Measurements from ENCODE around the gene GLRX3.

The GLRX3 gene

DNA sequence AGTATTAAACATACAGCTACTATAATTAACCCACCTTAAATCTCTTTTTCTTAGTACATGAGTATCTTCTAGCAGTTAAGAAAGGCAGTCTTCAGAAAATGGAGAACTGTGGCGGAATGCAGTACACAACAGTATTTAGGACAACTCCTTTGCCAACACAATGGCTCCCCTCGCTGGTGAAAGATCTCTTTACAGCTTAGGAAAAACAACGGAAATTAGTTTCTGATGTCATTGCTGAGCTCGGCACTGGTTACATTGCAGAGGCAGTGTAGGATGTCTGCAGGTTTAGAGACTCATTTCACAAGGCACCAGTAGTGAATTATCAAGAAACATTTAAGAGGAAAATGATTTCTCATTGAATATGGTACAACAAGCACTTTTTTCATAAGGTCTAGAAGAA lies 43.4 kb downstream of the GLRX3 start:
- no peaks in the 10 kb centered on the region for H3K27me3 ChIP-seq (ENCODE audit: control insufficient read depth, insufficient read depth, low read length)
- H3K27ac ChIP-seq (ENCODE audit: low read depth, low read length), result no peak overlapping the region
- no peak overlapping the region for H3K4me3 ChIP-seq (ENCODE audit: low read length)
- no peak overlapping the region for H3K9ac ChIP-seq (ENCODE audit: low read length)
- H3K36me3 ChIP-seq (ENCODE audit: control insufficient read depth, insufficient read depth, low read length), result peaks cover 20% of the 10 kb centered on the region
- peaks cover 4% of the 10 kb centered on the region for H3K4me1 ChIP-seq (ENCODE audit: control insufficient read depth, insufficient read depth, low read length)

DNA sequence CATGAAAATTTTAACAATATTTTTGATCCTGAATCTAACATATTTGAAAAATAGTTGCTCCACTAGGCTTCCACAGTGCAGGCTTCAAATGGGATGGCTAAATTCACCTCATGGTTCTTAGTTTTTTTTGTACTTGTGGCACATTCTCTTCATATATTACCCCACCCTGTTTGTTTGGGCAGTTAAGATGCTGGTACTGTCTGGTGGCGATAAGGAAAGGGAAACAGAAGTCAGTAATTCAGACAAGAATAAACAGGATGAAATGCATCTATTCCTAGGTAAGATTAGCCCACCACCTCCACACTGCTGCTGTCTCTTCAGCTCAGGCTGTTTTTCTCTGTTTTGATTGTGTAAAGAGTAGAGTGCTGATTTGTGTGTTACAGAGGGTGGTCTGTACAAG lies 44.2 kb downstream of the GLRX3 start:
- Histone ChIP-seq H3K4me3 (ENCODE audit: low read length) (no peak overlapping the region), H3K9ac (ENCODE audit: low read length) (no peak overlapping the region), H3K27me3 (ENCODE audit: control insufficient read depth, insufficient read depth, low read length) (no peaks in the 10 kb centered on the region), H3K27ac (ENCODE audit: low read depth, low read length) (no peak overlapping the region), H3K4me1 (ENCODE audit: control insufficient read depth, insufficient read depth, low read length) (peaks cover 4% of the 10 kb centered on the region), H3K36me3 (ENCODE audit: control insufficient read depth, insufficient read depth, low read length) (peaks cover 16% of the 10 kb centered on the region)

DNA sequence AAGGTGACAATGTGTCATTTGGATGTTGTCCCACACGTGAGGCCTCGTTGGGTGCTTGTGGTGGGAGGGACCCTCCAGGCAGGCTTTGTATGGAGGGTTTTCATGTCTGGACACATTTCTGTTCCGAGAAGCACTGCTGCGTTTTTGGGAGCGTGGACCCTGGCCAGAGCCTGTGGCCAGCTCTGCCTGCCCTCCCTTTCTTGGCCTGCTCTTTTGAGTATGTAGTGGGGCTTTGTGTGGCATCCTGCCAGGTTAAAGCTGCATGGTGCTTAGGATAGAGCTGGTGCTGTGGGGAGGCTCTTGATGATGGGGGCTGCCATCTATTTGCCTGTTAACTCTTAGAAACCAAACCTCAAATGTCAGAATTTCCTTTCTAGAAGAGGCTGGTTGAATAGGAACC lies 45.7 kb downstream of the GLRX3 start:
- Histone ChIP-seq H3K9ac (ENCODE audit: low read length) (no peak overlapping the region), H3K27ac (ENCODE audit: low read depth, low read length) (no peak overlapping the region), H3K4me3 (ENCODE audit: low read length) (no peak overlapping the region), H3K36me3 (ENCODE audit: control insufficient read depth, insufficient read depth, low read length) (peaks cover 16% of the 10 kb centered on the region), H3K4me1 (ENCODE audit: control insufficient read depth, insufficient read depth, low read length) (peaks cover 4% of the 10 kb centered on the region), H3K27me3 (ENCODE audit: control insufficient read depth, insufficient read depth, low read length) (no peaks in the 10 kb centered on the region)

DNA sequence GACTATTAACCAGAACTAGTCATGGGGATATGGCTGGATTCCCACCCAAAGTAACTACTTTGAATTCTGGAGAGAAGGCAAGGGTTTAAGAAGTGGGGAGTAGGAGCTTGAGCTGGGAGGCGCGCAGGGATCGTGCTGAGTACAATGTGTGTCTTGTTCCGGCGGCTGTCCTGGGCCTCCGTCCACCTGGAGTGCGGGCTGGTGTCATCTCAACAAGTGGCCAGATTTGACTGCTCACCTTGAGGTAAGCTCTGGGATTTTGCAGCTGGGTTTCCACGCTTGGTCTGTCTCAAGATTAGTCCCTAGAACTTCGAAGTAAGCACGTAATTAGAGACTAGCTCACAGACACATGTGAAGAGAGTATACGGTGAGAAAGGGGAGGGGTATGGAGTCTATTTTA lies 49.4 kb downstream of the GLRX3 start:
- Histone ChIP-seq H3K27ac (ENCODE audit: low read depth, low read length) (no peak overlapping the region), H3K9ac (ENCODE audit: low read length) (no peak overlapping the region), H3K4me3 (ENCODE audit: low read length) (no peak overlapping the region), H3K36me3 (ENCODE audit: control insufficient read depth, insufficient read depth, low read length) (peaks cover 13% of the 10 kb centered on the region), H3K27me3 (ENCODE audit: control insufficient read depth, insufficient read depth, low read length) (no peaks in the 10 kb centered on the region), H3K4me1 (ENCODE audit: control insufficient read depth, insufficient read depth, low read length) (no peaks in the 10 kb centered on the region)

DNA sequence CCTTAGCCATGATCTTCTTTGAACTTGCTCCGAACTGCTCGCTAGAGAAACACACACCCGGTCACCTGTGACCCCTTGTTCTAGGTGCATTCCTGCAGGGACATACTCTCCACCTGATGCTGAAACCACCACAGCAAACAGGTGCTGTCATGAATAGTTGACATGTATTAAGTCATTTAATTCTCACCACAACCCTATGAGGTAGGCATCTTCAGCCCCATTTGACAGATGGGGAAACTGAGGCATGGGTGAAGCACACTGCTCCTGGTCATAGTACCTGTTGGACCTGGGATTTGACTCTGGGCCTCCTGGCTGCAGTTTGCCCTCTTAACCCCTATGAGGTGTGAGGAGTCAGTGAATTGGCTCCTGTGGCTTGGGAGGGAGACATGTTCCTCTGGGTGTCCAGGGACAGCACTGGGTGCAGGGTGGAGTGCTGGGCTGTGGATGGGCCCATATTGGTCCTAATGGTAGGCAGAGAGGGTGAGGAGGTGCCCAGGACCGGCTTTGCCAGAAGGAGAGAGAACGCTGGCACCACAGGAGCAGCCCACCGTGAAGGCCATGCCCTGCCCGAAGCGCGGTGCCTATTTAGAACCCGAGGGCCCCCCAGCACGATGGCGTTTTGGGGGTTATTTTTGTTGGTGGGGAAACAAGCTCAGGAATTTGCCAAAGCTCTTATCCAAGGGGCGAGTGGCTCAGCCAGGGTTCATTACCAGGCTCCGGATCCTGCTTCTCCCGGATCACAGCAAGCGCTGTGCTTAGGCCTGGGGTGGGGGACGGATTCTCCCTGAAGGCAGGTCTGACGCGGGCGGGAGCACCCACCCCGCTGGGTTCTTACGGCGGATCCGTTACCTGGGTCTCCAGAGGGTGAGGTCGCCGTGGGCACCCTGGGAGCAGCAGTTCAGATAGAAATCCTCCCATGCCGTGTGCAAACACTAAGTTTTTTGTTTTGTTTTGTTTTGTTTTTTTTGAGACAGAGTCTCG lies 52.3 kb downstream of the GLRX3 start:
- Histone ChIP-seq H3K4me1 (ENCODE audit: control insufficient read depth, insufficient read depth, low read length) (no peaks in the 10 kb centered on the region), H3K36me3 (ENCODE audit: control insufficient read depth, insufficient read depth, low read length) (peaks cover 8% of the 10 kb centered on the region), H3K27ac (ENCODE audit: low read depth, low read length) (no peak overlapping the region), H3K27me3 (ENCODE audit: control insufficient read depth, insufficient read depth, low read length) (peaks cover 2% of the 10 kb centered on the region), H3K9ac (ENCODE audit: low read length) (no peak overlapping the region), H3K4me3 (ENCODE audit: low read length) (no peak overlapping the region)

DNA sequence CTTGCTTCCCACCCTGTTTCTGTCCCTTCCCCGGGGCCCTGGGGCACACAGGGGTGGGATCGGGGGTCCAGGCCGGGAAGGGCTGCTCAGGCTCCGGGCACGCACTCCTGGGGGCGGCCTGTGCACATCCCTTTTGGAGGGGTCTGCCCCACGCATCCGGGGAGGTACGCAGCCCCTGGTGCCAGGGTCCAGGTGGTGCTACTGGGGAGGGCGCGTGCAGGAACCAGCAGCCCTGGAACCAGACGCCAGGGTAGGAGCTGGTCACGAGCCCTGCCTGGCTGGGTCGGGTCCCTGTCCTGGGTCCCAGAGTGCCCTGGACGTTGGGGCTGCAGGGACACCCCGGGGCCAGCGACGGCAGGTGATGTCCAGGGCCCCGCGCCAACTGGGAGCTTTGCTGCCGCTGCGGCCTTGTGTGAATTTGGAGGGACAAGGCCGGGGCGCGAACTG lies 53.4 kb downstream of the GLRX3 start:
- Histone ChIP-seq H3K9ac (ENCODE audit: low read length) (no peak overlapping the region), H3K4me1 (ENCODE audit: control insufficient read depth, insufficient read depth, low read length) (no peaks in the 10 kb centered on the region), H3K36me3 (ENCODE audit: control insufficient read depth, insufficient read depth, low read length) (peaks cover 3% of the 10 kb centered on the region), H3K27me3 (ENCODE audit: control insufficient read depth, insufficient read depth, low read length) (peaks cover 2% of the 10 kb centered on the region), H3K27ac (ENCODE audit: low read depth, low read length) (no peak overlapping the region), H3K4me3 (ENCODE audit: low read length) (no peak overlapping the region)

DNA sequence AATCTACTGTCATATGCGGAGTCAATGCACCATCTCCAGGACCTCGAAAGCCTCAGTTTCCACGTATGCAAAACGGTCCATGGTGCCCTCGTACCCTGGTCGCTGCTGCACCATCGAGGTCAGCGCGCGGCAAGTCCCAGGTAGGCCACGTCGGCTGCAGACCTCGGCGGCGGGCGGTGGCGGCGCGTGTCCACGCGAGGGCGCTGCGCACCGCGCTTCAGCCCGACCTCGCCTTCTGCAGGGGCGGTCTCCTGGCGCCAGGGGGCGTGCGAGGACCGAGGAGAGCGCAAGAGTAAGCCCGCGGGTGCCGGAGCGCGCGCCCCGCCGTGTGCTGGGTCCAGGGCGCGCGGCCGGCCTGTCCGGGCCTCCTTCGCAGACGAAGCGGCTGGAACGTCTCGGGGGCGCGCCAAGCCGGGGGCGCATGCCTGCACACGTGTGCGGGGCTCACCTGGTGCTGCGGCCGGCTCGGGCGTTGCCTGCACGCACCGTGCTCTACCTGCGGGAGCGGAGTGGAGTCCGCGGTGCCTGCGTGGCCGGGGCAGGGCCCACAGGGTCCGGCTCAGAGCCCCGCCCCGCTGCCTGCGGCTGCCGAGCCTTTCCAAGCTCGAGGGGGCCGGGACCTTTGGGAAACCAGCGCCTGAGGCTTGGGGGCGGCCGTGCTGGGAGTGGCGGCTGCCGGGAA lies 54.0 kb downstream of the GLRX3 start:
- Histone ChIP-seq H3K27me3 (ENCODE audit: control insufficient read depth, insufficient read depth, low read length) (peaks cover 2% of the 10 kb centered on the region), H3K4me3 (ENCODE audit: low read length) (peak overlapping the region; percentile 73), H3K4me1 (ENCODE audit: control insufficient read depth, insufficient read depth, low read length) (no peaks in the 10 kb centered on the region), H3K9ac (ENCODE audit: low read length) (no peak overlapping the region), H3K36me3 (ENCODE audit: control insufficient read depth, insufficient read depth, low read length) (peaks cover 3% of the 10 kb centered on the region), H3K27ac (ENCODE audit: low read depth, low read length) (no peak overlapping the region)

DNA sequence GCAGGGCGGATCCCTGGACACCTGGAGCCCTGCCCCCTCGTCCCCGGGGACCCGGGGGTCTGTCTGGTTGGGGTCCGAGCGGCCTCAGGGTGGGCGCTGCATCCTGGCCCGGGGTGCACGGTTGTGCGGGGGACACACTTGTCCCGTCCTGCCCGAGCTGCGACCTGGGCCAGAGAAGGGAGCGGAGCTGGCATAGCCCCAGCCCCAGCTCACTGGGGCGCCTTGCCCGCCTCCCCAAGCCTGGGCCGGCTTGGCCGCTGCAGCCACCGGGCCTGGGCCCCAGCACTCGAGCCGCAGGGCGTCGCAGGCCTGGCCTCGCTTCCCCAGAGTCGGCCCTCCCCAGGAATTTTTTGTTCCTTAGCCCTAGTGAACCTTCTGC lies 54.5 kb downstream of the GLRX3 start:
- H3K36me3 ChIP-seq (ENCODE audit: control insufficient read depth, insufficient read depth, low read length), result peaks cover 3% of the 10 kb centered on the region
- H3K9ac ChIP-seq (ENCODE audit: low read length), result no peak overlapping the region
- H3K4me3 ChIP-seq (ENCODE audit: low read length), result peak overlapping the region; percentile 73
- no peaks in the 10 kb centered on the region for H3K4me1 ChIP-seq (ENCODE audit: control insufficient read depth, insufficient read depth, low read length)
- H3K27ac ChIP-seq (ENCODE audit: low read depth, low read length), result no peak overlapping the region
- peaks cover 2% of the 10 kb centered on the region for H3K27me3 ChIP-seq (ENCODE audit: control insufficient read depth, insufficient read depth, low read length)

DNA sequence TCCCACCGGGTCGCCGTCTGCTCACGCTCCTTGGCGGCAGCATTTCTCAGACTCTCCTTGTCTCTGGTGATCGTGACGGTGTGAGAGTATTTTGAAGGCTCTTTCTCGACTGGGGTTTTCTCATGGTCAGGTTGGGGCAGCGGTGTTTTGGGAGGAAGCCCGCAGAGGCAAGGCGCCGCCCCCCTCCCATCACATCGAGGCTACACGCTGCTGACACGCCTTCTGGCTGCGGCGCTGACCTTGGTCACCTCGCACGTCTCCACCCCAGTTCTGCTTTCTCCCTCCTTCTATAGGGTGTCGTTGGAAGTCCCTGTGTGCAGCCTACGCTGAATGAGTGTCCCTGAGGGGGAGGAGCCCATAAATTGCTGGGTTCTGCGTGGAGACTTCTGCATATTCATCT lies 55.2 kb downstream of the GLRX3 start:
- no peak overlapping the region for H3K9ac ChIP-seq (ENCODE audit: low read length)
- H3K36me3 ChIP-seq (ENCODE audit: control insufficient read depth, insufficient read depth, low read length), result peaks cover 3% of the 10 kb centered on the region
- H3K4me1 ChIP-seq (ENCODE audit: control insufficient read depth, insufficient read depth, low read length), result no peaks in the 10 kb centered on the region
- no peak overlapping the region for H3K4me3 ChIP-seq (ENCODE audit: low read length)
- H3K27ac ChIP-seq (ENCODE audit: low read depth, low read length), result no peak overlapping the region
- peaks cover 2% of the 10 kb centered on the region for H3K27me3 ChIP-seq (ENCODE audit: control insufficient read depth, insufficient read depth, low read length)

DNA sequence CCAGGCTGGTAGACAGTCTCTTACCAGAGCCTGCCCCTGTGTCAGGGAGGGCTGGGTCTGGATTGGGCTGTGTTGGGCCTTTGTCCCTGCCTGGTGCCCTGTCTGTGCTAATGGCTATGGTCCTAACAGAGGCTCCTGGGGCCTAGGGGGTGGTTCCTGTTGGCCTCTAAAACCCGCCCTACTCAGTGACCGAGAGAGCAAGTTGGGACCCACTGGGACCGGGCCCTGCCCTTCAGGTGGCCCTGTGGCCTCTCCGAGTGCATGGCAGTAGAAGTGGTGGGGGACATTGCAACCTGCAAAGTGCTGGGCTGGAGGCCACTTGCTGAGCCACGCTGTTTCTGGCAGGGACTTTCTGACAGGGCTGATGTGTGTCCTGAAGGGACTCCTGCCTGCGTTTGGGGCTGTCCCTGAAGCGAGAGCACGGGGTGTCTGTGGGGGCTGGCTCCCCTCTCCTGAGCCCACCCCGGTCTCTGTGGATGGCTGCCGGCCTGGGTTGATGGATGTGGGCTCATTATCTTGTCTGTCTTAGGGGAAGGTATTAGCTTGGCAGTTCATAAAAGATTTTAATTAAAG lies 56.2 kb downstream of the GLRX3 start:
- H3K36me3 ChIP-seq (ENCODE audit: control insufficient read depth, insufficient read depth, low read length), result peaks cover 3% of the 10 kb centered on the region
- H3K27me3 ChIP-seq (ENCODE audit: control insufficient read depth, insufficient read depth, low read length), result peaks cover 2% of the 10 kb centered on the region
- no peak overlapping the region for H3K9ac ChIP-seq (ENCODE audit: low read length)
- H3K27ac ChIP-seq (ENCODE audit: low read depth, low read length), result no peak overlapping the region
- H3K4me3 ChIP-seq (ENCODE audit: low read length), result no peak overlapping the region
- H3K4me1 ChIP-seq (ENCODE audit: control insufficient read depth, insufficient read depth, low read length), result no peaks in the 10 kb centered on the region

DNA sequence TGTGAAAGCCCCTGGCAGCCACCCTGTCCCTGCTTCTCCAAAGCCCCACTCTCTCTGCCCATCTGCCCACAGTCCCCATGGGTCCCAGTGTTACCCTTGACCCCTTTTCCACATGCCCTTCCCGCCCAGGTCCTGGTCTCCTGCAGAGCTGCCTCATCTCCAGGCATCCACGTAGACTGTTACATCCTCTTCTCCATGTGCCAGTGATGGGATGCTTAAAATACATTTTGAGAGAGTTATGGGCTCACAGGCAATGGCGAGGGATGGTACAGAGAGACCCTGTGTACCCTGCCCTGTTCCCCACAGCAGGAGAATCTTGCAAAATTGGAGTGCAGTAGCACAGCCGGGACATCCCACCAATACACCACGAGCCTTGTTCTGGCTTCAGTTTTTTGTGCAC lies 56.8 kb downstream of the GLRX3 start:
- H3K27me3 ChIP-seq (ENCODE audit: control insufficient read depth, insufficient read depth, low read length), result peaks cover 2% of the 10 kb centered on the region

DNA sequence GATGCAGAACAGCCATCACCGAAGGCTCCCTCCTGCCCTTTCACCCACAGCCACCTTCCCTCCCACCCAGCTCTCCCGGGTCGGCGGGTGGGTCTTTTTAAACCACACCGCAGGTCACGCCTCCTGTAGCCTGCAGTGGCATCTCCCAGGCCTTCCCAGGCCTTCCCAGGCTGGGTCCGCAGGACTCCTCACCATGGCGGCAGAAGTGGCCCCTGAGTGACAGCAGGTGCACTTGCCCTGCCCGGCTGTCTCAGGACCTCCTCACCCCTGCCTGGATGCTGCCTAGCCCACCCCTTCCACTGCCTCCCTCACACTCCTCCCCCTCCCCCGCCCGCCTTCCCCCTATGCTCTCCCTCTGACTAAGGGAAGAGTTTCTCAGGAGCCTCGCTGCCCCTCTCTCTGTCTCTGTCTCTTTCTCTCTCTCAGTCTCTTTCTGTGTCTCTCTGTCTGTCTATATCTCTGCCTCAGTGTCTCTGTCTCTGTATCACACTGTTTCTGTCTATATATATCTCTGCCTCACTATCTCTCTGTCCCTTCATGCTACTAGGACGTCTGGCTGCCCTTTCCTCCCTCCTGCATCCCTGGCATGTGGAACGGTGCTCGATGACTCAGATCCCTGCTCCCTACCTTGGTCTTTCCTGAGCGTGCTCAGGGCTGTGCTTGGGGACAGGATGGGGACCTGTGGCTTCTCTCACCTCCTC lies 57.5 kb downstream of the GLRX3 start:
- H3K27ac ChIP-seq (ENCODE audit: low read depth, low read length), result no peak overlapping the region
- no peak overlapping the region for H3K9ac ChIP-seq (ENCODE audit: low read length)
- H3K4me1 ChIP-seq (ENCODE audit: control insufficient read depth, insufficient read depth, low read length), result no peaks in the 10 kb centered on the region
- H3K4me3 ChIP-seq (ENCODE audit: low read length), result no peak overlapping the region
- H3K36me3 ChIP-seq (ENCODE audit: control insufficient read depth, insufficient read depth, low read length), result no peaks in the 10 kb centered on the region
- peaks cover 2% of the 10 kb centered on the region for H3K27me3 ChIP-seq (ENCODE audit: control insufficient read depth, insufficient read depth, low read length)

More for the DNA sequence above, 56.8 kb downstream of the GLRX3 start:
- H3K4me3 ChIP-seq (ENCODE audit: low read length), result no peak overlapping the region
- no peak overlapping the region for H3K9ac ChIP-seq (ENCODE audit: low read length)
- H3K27ac ChIP-seq (ENCODE audit: low read depth, low read length), result no peak overlapping the region
- H3K4me1 ChIP-seq (ENCODE audit: control insufficient read depth, insufficient read depth, low read length), result no peaks in the 10 kb centered on the region
- H3K36me3 ChIP-seq (ENCODE audit: control insufficient read depth, insufficient read depth, low read length), result no peaks in the 10 kb centered on the region
